SHP77 (cell line): ENCODE results near the gene SPTLC3.

Experiments used
- DNase-seq, 2 experiments: peaks; one replicate each; lab custom pipeline; 2025; lab: John Stamatoyannopoulos, UW

SPTLC3 gene

DNA sequence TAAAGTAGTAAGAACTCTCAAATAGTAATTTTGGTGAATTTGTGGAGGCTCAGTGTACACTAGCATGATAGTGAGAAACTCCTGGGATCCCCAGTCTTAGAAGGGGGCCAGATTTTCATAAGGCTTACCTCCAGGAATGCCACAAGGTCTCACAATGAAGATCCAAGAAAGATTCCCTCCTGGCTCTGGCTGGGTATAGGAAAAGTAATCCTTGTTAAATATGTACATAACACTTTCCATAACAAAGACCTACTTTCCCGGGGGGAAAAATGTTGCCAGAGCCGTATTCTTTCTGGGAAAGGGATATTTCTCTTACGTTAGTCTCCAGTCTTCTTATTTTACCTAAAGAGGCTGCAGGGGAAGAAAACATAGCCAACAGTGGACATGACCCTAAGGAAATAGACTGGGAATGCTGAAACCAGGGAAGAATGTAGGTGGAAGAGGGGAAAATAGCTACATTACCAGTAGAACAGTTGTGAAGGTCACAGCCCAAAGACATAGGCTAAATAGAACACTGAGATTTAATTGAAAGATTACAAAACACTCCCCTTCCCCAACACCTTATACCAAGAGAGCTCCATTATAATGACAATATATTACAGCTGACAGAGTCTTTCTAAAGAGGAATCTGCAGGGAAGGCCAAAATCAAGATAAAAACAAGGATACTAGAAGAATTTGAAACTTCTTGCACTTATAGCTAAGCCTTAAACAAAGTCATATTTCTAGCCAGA, 177.4 kb downstream of the SPTLC3 start:
- DNase-seq: no peak

GRCh38 chr20:13187899-13188298, 179.1 kb downstream of the SPTLC3 start:
- no peak for DNase-seq

- no peak for DNase-seq
Observed at GRCh38 chr20:13199279-13199678, 190.5 kb downstream of the SPTLC3 start.

DNA sequence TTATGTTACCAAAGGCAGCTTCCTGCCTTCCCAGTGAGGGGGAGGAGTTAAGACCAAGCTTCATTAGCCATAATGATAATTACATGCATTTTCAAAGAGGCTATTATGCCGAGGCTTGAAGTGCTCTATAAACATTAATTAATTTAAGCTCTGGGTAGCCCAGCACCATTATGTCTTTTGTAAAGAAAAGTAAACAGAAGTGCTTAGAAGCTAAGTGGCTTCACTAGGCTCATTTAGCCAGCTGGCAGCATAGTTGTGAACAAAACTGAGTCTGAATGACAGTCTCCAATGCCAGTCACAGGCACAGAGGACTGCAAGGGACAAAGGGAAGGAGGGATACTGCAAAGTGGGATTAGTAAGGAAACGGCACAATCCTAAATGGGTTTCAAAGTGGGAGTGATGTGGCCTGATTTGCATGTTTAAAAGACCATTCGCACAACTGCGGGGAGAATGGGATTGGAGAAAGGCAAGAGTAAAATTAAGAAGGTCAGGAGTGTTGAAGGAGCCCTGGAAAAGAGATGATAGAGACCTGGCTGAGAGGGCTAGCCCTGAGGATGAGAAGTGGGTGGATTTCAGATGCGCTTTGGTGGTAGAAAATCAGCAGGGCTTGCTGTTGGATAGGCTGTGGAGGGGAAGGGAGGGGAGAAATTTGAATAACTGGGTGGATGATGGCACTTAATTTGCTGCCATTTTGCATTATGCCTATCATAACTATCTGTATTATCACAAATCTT, 192.2 kb downstream of the SPTLC3 start:
- DNase-seq: peak; percentile 28 to 41

GRCh38 chr20:13202565-13202964, 193.8 kb downstream of the SPTLC3 start:
- DNase-seq: peak; percentile 76 to 81

DNA sequence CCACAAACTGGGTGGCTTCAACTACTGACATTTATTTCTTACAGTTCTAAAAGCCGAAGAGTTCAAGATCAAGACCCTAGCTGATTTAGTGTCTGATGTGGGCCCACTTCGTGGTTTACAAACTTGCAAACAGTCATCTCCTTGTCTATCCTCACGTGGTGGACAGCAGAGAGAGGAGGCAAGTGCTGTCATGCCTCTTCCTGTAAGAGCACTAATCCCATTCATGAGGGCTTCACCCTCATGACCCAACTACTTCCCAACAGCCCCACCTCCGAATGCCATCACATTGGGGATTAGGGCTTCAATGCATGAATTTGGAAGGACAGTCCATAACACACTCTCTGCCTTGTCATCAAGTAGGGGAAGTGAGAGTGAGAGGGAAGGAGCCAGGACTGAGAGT, 196.7 kb downstream of the SPTLC3 start:
- no peak for DNase-seq

DNA sequence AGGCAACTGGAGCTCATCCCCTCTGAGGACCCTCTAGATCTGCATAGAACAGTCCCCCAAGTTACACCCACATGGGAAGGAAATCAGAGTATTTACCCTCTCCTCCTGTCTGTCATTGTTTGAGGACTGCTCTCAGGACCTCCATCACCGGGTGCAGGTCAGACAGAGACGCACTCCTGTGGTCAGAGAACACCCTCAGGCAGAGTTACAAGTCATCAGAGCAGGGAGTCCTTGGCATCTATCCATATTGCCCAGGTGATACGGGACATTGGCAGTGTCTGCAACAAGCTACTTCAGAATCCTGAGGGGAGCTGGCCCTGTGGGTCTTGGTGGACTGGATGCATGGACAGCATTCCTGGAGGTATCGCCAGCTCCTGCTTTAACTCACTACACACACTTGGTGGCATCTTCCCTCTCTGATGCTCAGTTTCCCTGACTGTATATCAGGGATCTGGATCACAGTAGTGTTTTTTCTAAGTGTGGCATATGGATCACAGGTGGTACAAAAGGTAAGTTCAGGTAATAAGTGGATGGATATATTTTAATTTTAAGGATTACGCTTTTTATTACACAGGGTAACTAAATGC, 197.2 kb downstream of the SPTLC3 start:
- DNase-seq: no peak

DNA sequence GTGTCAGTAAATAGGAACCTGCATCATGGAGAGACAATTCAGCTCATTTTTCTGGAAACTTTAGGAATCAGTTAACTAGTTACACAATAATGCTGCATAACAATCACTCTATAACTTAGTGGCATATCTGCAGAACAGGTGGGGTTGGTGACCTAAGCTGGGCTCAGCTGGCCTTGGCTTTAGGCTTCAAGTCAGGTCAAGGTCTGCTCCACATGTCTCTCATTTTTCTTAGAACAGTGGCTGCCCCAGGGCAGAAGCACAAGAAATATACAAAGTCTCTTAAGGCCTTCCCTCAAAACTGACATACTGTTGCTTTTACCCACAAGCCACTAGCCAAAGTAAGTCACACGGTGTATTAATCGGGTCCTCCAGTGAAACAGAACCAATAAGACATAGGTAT, 198.2 kb downstream of the SPTLC3 start:
- DNase-seq: no peak

DNA sequence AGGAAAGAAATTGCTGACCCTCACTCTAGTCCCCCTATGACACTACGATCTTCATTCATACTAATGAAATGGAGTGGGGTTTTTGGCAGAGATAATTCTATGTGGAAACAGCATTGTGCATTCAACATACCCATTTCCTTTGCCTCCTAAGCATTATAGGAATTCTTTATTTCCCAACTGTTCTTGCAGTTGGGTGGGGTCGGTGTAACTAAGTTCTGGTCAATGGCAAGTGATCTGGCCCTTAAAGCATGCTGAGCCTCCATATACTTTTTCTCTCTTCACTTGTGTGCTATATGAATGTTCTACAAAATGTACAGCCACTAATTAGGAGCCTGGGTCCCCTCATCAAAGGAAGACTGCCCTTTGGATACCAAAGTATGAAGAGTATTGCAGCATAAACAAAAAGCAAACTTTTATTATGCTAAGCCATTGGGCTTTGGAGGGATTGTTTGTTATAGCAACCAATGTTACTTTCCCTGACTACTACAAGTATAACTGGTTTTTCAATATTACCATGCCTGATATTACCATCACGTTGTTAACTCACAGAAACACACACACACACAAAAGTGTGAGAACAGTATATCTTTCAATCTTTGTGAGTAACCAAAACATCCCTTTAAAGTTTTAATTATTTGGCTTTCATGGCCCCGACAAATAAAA, 203.3 kb downstream of the SPTLC3 start:
- DNase-seq: no peak

DNA sequence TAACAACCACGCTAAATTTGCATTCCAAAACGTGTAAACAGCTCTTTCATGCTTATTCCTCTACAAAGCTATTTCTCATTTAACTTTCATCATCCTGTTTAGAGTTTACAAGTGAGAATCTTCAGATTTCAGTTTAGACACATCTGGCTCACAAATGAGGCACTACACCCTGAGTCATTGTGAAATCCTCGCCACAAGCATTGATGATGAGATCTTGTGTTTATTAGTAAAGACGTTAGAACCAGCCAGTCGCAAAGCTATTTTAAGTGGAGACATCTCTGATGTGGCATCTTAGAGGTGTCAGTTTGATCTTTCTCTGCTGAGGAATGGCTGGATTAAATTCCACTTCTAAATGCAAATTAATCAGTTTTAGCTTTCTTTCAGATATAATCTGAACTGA, 204.0 kb downstream of the SPTLC3 start:
- no peak for DNase-seq

GRCh38 chr20:13213335-13213734, 204.6 kb downstream of the SPTLC3 start:
- no peak for DNase-seq

GRCh38 chr20:13216533-13216932, 207.8 kb downstream of the SPTLC3 start:
- no peak for DNase-seq
